ENCODE results near the gene SAMD3. TPM values are rescaled to one million over a fixed set of nuclear protein-coding genes. Genes with fewer than 3 reads are reported as not detected.
"Not testable (repeated sequence)": the region's sequence is repeated elsewhere in the genome, so short reads cannot be mapped to it uniquely, and the experiment has no call there.

Gene SAMD3
- total RNA-seq, 1 donor from 2014 or later, result not detected

DNA sequence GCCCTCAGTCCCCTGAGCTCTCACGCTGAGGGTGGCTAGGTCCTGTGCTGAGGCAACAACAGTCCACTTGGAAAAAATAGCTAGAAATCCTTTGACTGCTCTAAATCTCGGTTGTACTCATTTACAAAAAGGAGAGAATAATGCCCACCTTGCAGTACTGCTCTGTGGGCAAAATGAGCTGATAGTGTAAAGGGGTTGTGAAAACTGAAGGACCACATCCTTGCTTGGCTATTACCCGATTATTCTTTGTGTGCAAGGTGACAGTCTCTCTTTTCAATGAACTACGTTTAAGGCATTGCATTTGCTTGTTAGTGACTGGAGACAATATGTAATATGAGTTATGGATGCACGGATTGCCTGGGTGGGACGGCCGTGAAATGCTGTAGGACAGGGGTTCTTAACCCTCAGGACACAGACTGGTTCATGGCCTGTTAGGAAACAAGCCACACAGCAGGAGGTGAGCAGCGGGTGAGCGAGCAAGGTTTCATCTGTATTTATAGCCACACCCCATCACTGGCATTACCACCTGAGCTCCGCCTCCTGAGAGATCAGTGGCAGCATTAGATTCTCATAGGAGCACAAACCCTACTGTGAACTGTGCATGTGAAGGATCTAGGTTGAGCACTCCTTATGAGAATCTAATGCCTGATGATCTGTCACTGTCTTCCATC lies 14.6 kb downstream of the SAMD3 start:
- no peak for DNase-seq (ENCODE audit: low read depth)
- no peak overlapping the region for H3K4me3 ChIP-seq (ENCODE audit: low read depth, low read length)
- TF ChIP-seq CTCF (conservative IDR thresholded peaks at IDR 0.05; ENCODE audit: low read depth, low read length), result no peak

DNA sequence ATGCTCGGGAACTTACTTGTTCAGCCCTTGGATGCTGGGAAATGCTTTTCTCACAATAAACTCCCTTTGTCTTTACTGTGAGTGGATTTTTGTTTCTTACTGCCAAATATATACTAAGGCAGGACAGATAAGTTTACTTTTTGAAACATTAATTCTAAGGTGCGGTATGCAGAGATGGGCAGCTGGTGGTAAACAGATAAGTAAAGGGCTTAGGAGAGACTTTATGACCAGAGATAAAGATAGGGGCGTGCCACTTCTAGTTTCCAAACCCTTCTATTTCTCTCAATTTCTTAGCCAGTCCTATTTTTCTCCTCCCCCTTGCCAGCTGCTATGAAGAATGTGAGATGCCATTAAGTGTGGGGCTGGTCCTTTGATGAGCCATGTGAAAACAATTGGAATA lies 16.3 kb downstream of the SAMD3 start:
- TF ChIP-seq CTCF (conservative IDR thresholded peaks at IDR 0.05; ENCODE audit: low read depth, low read length), result no peak

DNA sequence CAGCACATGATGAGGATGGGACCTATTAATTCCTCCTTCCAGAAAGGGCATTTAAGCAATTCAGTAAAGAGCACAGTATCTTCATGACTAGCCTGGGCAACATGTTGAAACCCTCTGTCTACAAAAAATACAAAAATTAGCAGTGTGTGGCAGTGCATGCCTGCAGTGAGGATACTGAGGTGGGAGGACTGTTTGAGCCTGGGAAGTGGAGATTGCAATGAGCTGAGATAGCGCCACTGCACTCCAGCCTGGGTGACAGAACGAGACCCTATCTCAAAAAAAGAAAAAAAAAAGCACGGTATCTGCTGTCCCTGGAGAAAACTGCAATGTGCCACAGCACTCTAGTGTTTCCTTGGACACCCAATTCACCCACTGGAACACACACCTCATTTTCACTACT lies 18.4 kb downstream of the SAMD3 start:
- DNase-seq (ENCODE audit: low read depth), result no peak
- TF ChIP-seq CTCF (conservative IDR thresholded peaks at IDR 0.05; ENCODE audit: low read depth, low read length), result no peak
- H3K4me3 ChIP-seq (ENCODE audit: low read depth, low read length), result no peak overlapping the region

More for the DNA sequence above, 16.3 kb downstream of the SAMD3 start:
- no peak overlapping the region for H3K4me3 ChIP-seq (ENCODE audit: low read depth, low read length)
- DNase-seq (ENCODE audit: low read depth), result no peak

GRCh38 chr6:130203370-130203769 lies 19.4 kb downstream of the SAMD3 start:
- TF ChIP-seq CTCF (conservative IDR thresholded peaks at IDR 0.05; ENCODE audit: low read depth, low read length), result no peak
- DNase-seq (ENCODE audit: low read depth), result no peak
- H3K4me3 ChIP-seq (ENCODE audit: low read depth, low read length), result no peak overlapping the region

DNA sequence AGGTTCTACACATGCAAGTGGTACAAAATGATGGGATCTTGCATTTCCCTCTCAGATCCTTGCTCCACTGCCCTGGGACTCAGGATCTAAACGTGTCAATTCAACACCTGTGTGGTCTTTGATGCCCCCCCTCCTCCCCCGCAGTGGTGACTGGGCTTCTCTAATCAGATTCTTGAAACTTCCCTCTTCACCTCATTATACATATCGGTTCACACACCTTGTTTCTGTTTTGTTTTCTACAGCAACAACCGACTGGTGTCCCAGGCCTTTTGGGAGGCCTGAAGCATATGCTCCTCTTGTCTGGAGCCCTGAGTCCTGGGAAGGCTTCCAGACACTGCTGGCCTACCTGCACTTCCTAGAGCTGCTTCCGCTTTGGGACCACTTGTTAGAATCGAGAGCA lies 20.0 kb downstream of the SAMD3 start:
- H3K4me3 ChIP-seq (ENCODE audit: low read depth, low read length), result no peak overlapping the region
- DNase-seq (ENCODE audit: low read depth), result no peak
- no peak for TF ChIP-seq CTCF (conservative IDR thresholded peaks at IDR 0.05; ENCODE audit: low read depth, low read length)

GRCh38 chr6:130200020-130200419 lies 22.7 kb downstream of the SAMD3 start:
- H3K4me3 ChIP-seq (ENCODE audit: low read depth, low read length), result no peak overlapping the region
- DNase-seq (ENCODE audit: low read depth), result no peak
- no peak for TF ChIP-seq CTCF (conservative IDR thresholded peaks at IDR 0.05; ENCODE audit: low read depth, low read length)

DNA sequence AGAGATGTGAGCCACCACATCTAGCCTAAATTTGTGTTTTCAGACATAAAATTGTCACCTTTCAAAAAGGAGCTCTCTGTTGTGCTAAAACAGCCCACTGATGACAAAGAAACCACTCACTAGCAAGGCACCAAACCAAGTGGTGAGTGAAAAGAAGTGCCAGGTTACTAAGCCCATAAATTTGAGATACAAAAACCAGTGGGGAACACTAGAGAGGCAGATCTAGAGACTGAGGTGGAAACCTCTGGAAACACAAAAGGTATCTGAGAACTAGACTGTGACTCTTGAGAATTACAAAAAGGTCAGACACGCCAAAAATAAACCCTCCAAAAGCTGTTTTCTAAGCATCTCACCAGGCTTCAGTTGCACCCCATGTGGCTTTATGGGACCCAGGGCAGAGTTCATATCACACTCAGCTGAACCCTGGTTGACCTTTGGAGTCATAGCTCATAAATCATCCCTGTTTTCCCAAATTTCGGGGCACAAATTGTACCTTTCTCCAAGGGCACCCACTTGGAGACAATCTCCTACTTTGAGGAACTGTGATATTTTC lies 24.2 kb downstream of the SAMD3 start:
- no peak for DNase-seq (ENCODE audit: low read depth)
- TF ChIP-seq CTCF (conservative IDR thresholded peaks at IDR 0.05; ENCODE audit: low read depth, low read length), result no peak
- no peak overlapping the region for H3K4me3 ChIP-seq (ENCODE audit: low read depth, low read length)

DNA sequence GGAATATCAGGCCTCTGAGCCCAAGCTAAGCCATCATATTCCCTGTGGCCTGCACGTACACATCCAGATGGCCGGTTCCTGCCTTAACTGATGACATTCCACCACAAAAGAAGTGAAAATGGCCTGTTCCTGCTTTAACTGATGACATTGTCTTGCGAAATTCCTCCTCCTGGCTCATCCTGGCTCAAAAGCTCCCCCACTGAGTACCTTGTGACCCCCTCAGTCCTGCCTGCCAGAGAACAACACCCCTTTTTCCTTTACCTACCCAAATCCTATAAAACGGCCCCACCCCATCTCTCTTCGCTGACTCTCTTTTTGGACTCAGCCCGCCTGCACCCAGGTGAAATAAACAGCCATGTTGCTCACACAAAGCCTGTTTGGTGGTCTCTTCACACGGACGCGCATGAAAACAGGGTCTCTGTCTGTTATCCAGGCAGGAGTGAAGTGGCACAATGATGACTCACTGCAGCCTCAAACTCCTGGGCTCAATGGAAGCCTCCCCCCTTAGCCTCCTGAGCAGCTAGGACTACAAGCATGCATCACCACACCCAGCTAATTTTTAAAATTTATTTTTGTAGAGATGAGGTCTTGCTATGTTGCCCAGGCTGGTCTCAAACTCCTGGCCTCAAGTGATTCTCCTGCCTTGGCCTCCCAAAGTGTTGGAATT lies 24.8 kb downstream of the SAMD3 start:
- not testable (repeated sequence) for DNase-seq (ENCODE audit: low read depth)

GRCh38 chr6:130194434-130194833 lies 28.3 kb downstream of the SAMD3 start:
- not testable (repeated sequence) for DNase-seq (ENCODE audit: low read depth); H3K4me3 ChIP-seq (ENCODE audit: low read depth, low read length)

More for the DNA sequence above, 24.8 kb downstream of the SAMD3 start:
- not testable (repeated sequence) for H3K4me3 ChIP-seq (ENCODE audit: low read depth, low read length)
